Activated CD8-positive, alpha-beta memory T cell treated with anti-CD3 and anti-CD28 coated beads, Interleukin-2, amount 10 ng/mL, durations not matched to agents 7 days and 5 days (primary cell): ENCODE data around the gene DENND5B. TPM values are rescaled to one million over a fixed set of nuclear protein-coding genes. Genes with fewer than 3 reads are reported as not detected.
"Not testable (repeated sequence)": the region's sequence is repeated elsewhere in the genome, so short reads cannot be mapped to it uniquely, and the experiment has no call there.

ENCODE experiments used
- ATAC-seq: fragments of 150-1000 bp; cut with Tn5 transposase; one replicate; pipeline ENCODE4 v1.10.0; 2021; ENCODE audit warnings: moderate library complexity
- CTCF ChIA-PET: fragments of 350-600 bp; sonication (Branson Sonifier 250); formaldehyde crosslinking; loops from one replicate; lab custom pipeline; 2021; ENCODE audit warnings: antibody characterized with exemption; lab: Charles Lee
- DNase-seq: peaks from one replicate; pipeline ENCODE4 v3.0.0-alpha.2; 2020
- H3K27ac Mint-ChIP-seq: one replicate; pipeline ENCODE4 v1.8.0; 2021; ENCODE audit warnings: mild to moderate bottlenecking, mixed read lengths
- H3K27me3 Mint-ChIP-seq: one replicate; pipeline ENCODE4 v1.8.0; 2021; ENCODE audit warnings: mixed read lengths
- H3K36me3 Mint-ChIP-seq: one replicate; pipeline ENCODE4 v1.8.0; 2021; ENCODE audit warnings: mild to moderate bottlenecking, mixed read lengths
- H3K4me1 Mint-ChIP-seq: one replicate; pipeline ENCODE4 v1.8.0; 2021; ENCODE audit warnings: mixed read lengths
- H3K4me3 Mint-ChIP-seq: one replicate; pipeline ENCODE4 v1.8.0; 2021; ENCODE audit warnings: mild to moderate bottlenecking, moderate library complexity, mixed read lengths
- H3K9me3 Mint-ChIP-seq: one replicate; pipeline ENCODE4 v1.8.0; 2022; ENCODE audit warnings: low read depth, mixed read lengths
- total RNA-seq, 2 experiments: library from RNA; stranded (reverse); gene quantifications; one replicate each; pipeline ENCODE4 v1.2.3, GENCODE V29; 2021

The DENND5B gene
- total RNA-seq, 2 experiments from 2014 or later, result 0.06 to 0.26 TPM

GRCh38 chr12:31585271-31585670, 5.7 kb downstream of the DENND5B start:
- peaks cover 4% of the 10 kb centered on the region for H3K4me1 Mint-ChIP-seq
- peaks cover 37% of the 10 kb centered on the region for H3K27me3 Mint-ChIP-seq
- H3K36me3 Mint-ChIP-seq, result no peaks in the 10 kb centered on the region
- CTCF ChIA-PET, result no interaction called here
- H3K4me3 Mint-ChIP-seq, result no peak overlapping the region
- DNase-seq (no peak), ATAC-seq (no peak)
- no peak overlapping the region for H3K27ac Mint-ChIP-seq
- no peaks in the 10 kb centered on the region for H3K9me3 Mint-ChIP-seq

DNA sequence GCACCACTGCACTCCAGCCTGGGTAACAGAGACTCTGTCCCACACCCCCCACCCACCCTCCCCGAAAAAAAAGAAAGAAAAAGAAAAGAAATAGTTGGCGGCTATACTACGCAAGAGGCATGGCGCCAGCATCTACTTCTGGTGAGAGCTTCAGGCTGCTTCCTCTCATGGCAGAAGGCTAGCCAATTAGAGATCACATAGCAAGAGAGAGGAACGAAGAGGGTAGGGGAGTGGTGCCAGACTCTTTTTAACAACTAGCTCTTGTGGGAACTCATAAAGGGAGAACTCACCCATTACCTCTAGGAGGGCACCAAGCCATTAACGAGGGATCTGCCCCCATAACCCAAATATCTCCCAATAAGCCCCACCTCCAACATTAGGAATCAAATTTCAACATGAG, 6.2 kb downstream of the DENND5B start:
- ATAC-seq (no peak), DNase-seq (no peak)
- CTCF ChIA-PET, result no interaction called here
- peaks cover 4% of the 10 kb centered on the region for H3K4me1 Mint-ChIP-seq
- peaks cover 36% of the 10 kb centered on the region for H3K27me3 Mint-ChIP-seq
- H3K36me3 Mint-ChIP-seq, result no peaks in the 10 kb centered on the region
- no peaks in the 10 kb centered on the region for H3K9me3 Mint-ChIP-seq
- no peak overlapping the region for H3K4me3 Mint-ChIP-seq
- no peak overlapping the region for H3K27ac Mint-ChIP-seq

- H3K36me3 Mint-ChIP-seq, result no peaks in the 10 kb centered on the region
- H3K9me3 Mint-ChIP-seq, result no peaks in the 10 kb centered on the region
- no peaks in the 10 kb centered on the region for H3K4me1 Mint-ChIP-seq
- no peak for ATAC-seq
- H3K27me3 Mint-ChIP-seq, result peaks cover 27% of the 10 kb centered on the region
- H3K4me3 Mint-ChIP-seq, result no peak overlapping the region
- no peak overlapping the region for H3K27ac Mint-ChIP-seq
- no peak for DNase-seq
- CTCF ChIA-PET, result interaction anchor here (1.1 kb wide), 1 partner anchor 63 kb away, joined by 5 read pairs; no protein-coding TSS in a partner anchor
Observed at GRCh38 chr12:31583878-31584277, 7.1 kb downstream of the DENND5B start.

DNA sequence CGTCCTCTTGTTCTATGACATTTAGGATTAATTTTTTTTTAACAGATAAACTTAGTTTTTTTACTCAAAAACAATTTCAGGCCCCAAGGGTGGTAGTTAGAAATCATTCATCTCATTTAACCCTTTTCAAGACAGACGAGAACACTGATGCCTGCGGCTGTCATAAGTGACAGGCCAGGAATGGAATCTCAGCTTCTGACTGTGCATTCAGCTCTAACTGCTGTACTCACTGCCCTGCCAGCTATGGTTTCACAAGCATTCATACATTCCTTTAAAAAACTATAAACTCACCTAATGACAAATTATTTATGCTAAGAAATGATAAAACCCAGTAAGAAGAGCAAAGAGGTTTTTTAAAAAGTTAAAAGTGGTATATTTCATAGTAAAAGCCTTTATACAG, 8.8 kb downstream of the DENND5B start:
- no peaks in the 10 kb centered on the region for H3K4me1 Mint-ChIP-seq
- CTCF ChIA-PET, result no interaction called here
- H3K27ac Mint-ChIP-seq, result no peak overlapping the region
- H3K9me3 Mint-ChIP-seq, result no peaks in the 10 kb centered on the region
- H3K4me3 Mint-ChIP-seq, result no peak overlapping the region
- peaks cover 14% of the 10 kb centered on the region for H3K27me3 Mint-ChIP-seq
- H3K36me3 Mint-ChIP-seq, result no peaks in the 10 kb centered on the region
- DNase-seq, result no peak
- ATAC-seq, result no peak

GRCh38 chr12:31578632-31579031, 12.3 kb downstream of the DENND5B start:
- Mint-ChIP-seq H3K27me3 (peaks cover 9% of the 10 kb centered on the region), H3K4me3 (no peak overlapping the region), H3K27ac (no peak overlapping the region), H3K4me1 (no peaks in the 10 kb centered on the region), H3K9me3 (no peaks in the 10 kb centered on the region), H3K36me3 (no peaks in the 10 kb centered on the region)
- CTCF ChIA-PET, result interaction anchor here (0.6 to 1.4 kb wide), 2 partner anchors 16 to 979 kb away, joined by 3 read pairs; no protein-coding TSS in a partner anchor
- ATAC-seq (no peak), DNase-seq (no peak)

DNA sequence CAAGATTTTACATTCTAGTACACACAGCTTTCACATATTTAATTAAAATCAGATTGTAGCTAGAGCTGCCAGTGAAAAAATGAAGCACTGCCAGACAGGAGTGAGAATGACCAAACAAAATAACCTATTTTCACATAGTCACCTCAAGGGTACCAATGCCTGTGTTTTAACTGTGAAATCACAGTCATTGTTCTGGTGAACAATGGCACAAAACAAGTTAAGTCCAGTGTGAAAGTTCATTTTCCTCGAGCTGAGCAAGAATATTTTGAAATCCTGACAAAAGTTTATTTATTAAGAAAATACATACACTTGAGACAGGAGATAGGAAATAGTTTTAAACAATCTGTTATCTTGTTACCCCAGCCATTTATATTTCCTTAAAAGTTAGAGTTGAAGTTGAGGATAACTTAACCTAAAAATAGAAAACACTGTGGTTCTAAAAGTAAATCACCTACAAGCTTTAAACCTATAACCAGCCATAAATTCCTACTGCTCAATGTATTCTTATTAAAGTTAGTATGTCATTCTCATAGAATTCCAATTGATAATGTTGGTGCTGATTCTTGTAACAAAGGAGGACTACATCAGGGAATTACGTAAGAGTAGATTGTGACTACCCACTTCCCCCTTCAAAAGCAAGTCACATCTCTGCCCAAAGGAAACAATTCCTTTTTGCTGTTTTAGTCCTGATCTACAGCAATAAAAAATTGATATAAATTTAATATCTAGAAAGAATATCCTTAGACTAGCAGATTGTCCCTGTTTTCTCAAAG, 15.9 kb downstream of the DENND5B start:
- DNase-seq (no peak), ATAC-seq (no peak)
- Mint-ChIP-seq H3K4me3 (no peak overlapping the region), H3K9me3 (no peaks in the 10 kb centered on the region), H3K36me3 (no peaks in the 10 kb centered on the region), H3K27me3 (peaks cover 13% of the 10 kb centered on the region), H3K27ac (no peak overlapping the region), H3K4me1 (no peaks in the 10 kb centered on the region)
- CTCF ChIA-PET, result no interaction called here

- H3K27ac Mint-ChIP-seq, H3K36me3 Mint-ChIP-seq, CTCF ChIA-PET, H3K4me3 Mint-ChIP-seq, H3K4me1 Mint-ChIP-seq, DNase-seq, H3K9me3 Mint-ChIP-seq, ATAC-seq: not testable (repeated sequence)
- peaks cover 13% of the 10 kb centered on the region for H3K27me3 Mint-ChIP-seq
Observed at GRCh38 chr12:31574367-31574766, 16.6 kb downstream of the DENND5B start.

- Mint-ChIP-seq H3K27me3 (peaks cover 13% of the 10 kb centered on the region), H3K9me3 (no peaks in the 10 kb centered on the region), H3K4me1 (no peaks in the 10 kb centered on the region), H3K4me3 (no peak overlapping the region), H3K27ac (no peak overlapping the region), H3K36me3 (no peaks in the 10 kb centered on the region)
- DNase-seq (no peak), ATAC-seq (no peak)
- CTCF ChIA-PET, result no interaction called here
Observed at GRCh38 chr12:31572900-31573600, 17.9 kb downstream of the DENND5B start.

DNA sequence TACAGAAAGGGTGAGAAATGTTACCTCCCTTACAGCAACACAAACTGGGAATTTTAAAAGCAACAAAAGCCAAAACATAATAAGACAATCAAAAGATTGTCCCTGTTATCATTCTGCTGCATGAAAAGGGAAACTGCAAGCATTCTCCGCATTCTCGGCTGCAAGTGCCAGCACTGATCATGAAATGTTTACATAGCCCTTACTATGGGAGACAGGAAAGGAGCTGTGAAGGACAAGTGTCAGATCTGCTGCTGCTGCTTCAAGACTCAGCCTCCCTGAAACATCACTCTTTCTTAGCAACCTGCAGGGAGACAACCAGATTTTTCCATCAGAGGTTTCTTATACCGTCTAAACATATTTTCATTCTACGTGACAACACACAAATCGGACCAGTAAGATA, 20.1 kb downstream of the DENND5B start:
- Mint-ChIP-seq H3K36me3 (no peaks in the 10 kb centered on the region), H3K9me3 (no peaks in the 10 kb centered on the region), H3K4me3 (no peak overlapping the region), H3K27me3 (peaks cover 12% of the 10 kb centered on the region), H3K27ac (no peak overlapping the region), H3K4me1 (no peaks in the 10 kb centered on the region)
- no peak for DNase-seq
- CTCF ChIA-PET, result no interaction called here
- ATAC-seq, result no peak

DNA sequence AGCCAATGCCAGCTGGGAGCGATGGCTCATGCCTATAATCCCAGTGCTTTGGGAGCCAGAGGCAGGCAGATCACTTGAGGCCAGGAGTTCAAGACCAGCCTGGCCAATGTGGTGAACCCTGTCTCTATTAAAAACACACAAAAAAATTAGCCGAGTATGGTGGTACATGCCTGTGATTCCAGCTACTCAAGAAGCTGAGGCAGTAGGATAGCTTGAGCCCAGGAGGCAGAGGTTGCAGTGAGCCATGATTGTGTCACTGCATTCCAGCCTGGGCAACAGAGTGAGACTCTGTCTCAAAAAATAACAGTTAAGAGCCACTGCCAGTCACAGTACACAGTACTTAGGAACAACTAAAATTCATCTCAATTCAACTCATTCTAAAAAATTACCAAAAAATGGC, 21.4 kb downstream of the DENND5B start:
- H3K4me1 Mint-ChIP-seq, H3K4me3 Mint-ChIP-seq, H3K36me3 Mint-ChIP-seq, DNase-seq, H3K27me3 Mint-ChIP-seq, H3K9me3 Mint-ChIP-seq, ATAC-seq, H3K27ac Mint-ChIP-seq, CTCF ChIA-PET: not testable (repeated sequence)

DNA sequence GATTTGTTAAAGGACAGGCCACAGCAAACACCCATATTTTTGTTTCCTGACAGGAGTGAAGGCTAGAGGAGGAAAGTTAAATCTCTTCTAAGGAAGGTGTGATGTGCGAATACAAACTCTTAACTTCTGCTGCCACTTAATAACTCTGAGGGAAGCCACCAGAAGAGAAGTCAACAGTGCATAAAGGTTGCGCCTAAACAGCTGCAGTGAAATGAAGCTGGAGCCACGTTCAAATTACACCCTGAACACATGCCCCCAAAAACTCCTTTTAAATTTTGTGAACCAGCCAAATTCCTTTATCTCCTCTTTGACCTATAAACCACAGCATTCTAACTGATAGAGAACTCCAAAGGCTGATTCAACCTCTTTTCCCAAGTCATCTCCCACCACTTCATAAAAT, 22.4 kb downstream of the DENND5B start:
- CTCF ChIA-PET, result interaction anchor here (0.6 kb wide), 1 partner anchor 68 kb away, joined by 3 read pairs; no protein-coding TSS in a partner anchor
- ATAC-seq (no peak), DNase-seq (no peak)
- H3K9me3 Mint-ChIP-seq, result no peaks in the 10 kb centered on the region
- H3K4me3 Mint-ChIP-seq, result no peak overlapping the region
- peaks cover 8% of the 10 kb centered on the region for H3K27me3 Mint-ChIP-seq
- H3K4me1 Mint-ChIP-seq, result no peaks in the 10 kb centered on the region
- no peak overlapping the region for H3K27ac Mint-ChIP-seq
- no peaks in the 10 kb centered on the region for H3K36me3 Mint-ChIP-seq

DNA sequence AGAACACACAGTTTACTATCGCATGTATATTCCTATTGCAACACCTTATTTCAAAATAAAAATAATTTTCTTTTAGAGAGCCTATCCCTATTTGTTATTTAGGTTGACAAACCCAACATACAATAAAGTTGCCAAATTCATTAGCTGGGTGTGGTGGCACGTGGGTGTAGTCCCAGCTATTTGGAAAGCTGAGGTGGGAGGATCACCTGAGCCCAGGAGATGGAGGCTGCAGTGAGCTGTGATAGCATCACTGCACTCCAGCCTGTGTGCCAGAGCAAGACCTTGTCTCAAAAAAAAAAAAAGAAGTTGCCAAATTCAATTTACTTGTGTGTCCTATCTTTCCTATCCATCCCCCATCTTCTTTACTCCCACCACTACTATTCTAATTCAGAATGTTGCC, 23.9 kb downstream of the DENND5B start:
- ATAC-seq, result no peak
- H3K36me3 Mint-ChIP-seq, result no peaks in the 10 kb centered on the region
- DNase-seq, result no peak
- H3K27ac Mint-ChIP-seq, result no peak overlapping the region
- peaks cover 4% of the 10 kb centered on the region for H3K27me3 Mint-ChIP-seq
- no peaks in the 10 kb centered on the region for H3K4me1 Mint-ChIP-seq
- no peak overlapping the region for H3K4me3 Mint-ChIP-seq
- no peaks in the 10 kb centered on the region for H3K9me3 Mint-ChIP-seq
- CTCF ChIA-PET, result no interaction called here

DNA sequence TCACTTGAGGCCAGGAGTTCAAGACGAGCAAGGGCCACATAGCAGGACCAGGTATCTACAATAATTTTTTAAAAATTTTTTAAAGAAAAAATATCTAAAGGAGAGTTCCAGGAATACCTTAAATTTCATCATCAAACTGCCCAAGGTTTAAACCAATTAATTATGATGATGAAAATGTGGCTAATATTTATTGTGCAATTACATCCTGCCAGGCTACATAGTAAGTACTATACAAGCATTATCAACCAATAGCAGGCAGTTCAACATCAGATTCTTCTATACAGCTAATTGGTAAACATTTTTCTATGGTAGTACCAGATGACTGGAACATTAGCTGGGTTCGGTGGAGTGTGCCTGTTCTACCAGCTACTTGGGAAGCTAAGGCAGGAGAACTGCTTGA, 24.4 kb downstream of the DENND5B start:
- H3K36me3 Mint-ChIP-seq, result no peaks in the 10 kb centered on the region
- DNase-seq (no peak), ATAC-seq (no peak)
- peaks cover 4% of the 10 kb centered on the region for H3K27me3 Mint-ChIP-seq
- H3K27ac Mint-ChIP-seq, result no peak overlapping the region
- H3K4me1 Mint-ChIP-seq, result no peaks in the 10 kb centered on the region
- CTCF ChIA-PET, result no interaction called here
- H3K4me3 Mint-ChIP-seq, result no peak overlapping the region
- H3K9me3 Mint-ChIP-seq, result no peaks in the 10 kb centered on the region
